ENCODE measurements around the gene VIPR1.

DNA sequence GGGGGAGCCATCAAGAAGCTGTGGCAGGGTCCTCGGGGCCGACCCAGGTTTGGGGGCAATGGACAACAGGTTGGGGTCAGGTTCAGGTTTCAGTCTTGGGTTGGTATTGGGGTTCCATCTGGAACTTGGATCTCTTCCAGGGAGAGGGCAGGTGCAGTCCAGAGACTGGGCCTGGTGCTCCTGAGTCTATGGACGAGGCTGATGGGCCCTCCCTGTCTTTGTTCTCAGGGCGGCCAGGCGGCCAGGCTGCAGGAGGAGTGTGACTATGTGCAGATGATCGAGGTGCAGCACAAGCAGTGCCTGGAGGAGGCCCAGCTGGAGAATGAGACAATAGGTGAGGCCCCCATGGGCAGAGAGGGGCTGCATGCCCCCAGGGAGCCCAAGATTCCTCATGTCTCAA is 11.1 kb downstream of the VIPR1 start:
- TF ChIP-seq, protein P1, sequence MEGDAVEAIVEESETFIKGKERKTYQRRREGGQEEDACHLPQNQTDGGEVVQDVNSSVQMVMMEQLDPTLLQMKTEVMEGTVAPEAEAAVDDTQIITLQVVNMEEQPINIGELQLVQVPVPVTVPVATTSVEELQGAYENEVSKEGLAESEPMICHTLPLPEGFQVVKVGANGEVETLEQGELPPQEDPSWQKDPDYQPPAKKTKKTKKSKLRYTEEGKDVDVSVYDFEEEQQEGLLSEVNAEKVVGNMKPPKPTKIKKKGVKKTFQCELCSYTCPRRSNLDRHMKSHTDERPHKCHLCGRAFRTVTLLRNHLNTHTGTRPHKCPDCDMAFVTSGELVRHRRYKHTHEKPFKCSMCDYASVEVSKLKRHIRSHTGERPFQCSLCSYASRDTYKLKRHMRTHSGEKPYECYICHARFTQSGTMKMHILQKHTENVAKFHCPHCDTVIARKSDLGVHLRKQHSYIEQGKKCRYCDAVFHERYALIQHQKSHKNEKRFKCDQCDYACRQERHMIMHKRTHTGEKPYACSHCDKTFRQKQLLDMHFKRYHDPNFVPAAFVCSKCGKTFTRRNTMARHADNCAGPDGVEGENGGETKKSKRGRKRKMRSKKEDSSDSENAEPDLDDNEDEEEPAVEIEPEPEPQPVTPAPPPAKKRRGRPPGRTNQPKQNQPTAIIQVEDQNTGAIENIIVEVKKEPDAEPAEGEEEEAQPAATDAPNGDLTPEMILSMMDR (IDR thresholded peaks at IDR 0.05 in 4 of 5, conservative IDR thresholded peaks at IDR 0.05 in 1 of 5): no peak
- TF ChIP-seq POLR2A (IDR thresholded peaks at IDR 0.05): no peak
